Lower lobe of right lung (tissue), 2 donors: Measurements from ENCODE around the gene CELF4. TPM values are rescaled to one million over a fixed set of nuclear protein-coding genes. Genes with fewer than 3 reads are reported as not detected.

ENCODE experiments used
- ATAC-seq, 2 donors: fragments of 200-7000 bp; cut with Tn5 transposase; one replicate each; pipeline ENCODE4 v1.9.1; 2020 to 2022; ENCODE audit warnings: mild to moderate bottlenecking in 2 of 2, moderate library complexity in 2 of 2
- DNase-seq: peaks from one replicate; pipeline ENCODE4 v3.0.0-alpha.2; 2020
- H3K27ac ChIP-seq: fragments of 200-600 bp; one replicate; pipeline ENCODE4 v1.8.0; 2022
- H3K27me3 ChIP-seq: fragments of 200-600 bp; one replicate; pipeline ENCODE4 v1.8.0; 2022; ENCODE audit warnings: low read depth
- H3K36me3 ChIP-seq: fragments of 200-600 bp; one replicate; pipeline ENCODE4 v1.8.0; 2022; ENCODE audit warnings: mild to moderate bottlenecking
- H3K4me1 ChIP-seq: fragments of 200-600 bp; one replicate; pipeline ENCODE4 v1.8.0; 2022
- H3K4me3 ChIP-seq: fragments of 200-600 bp; one replicate; pipeline ENCODE4 v1.8.0; 2022; ENCODE audit warnings: mild to moderate bottlenecking
- H3K9me3 ChIP-seq: fragments of 200-600 bp; one replicate; pipeline ENCODE4 v1.8.0; 2022
- CTCF ChIP-seq: fragments of 200-600 bp; IDR thresholded peaks from one replicate; pipeline ENCODE4 v1.8.0; 2022; ENCODE audit warnings: antibody characterized with exemption, mild to moderate bottlenecking
- intact Hi-C: fragments of 100-400 bp; cut with DNase I; formaldehyde crosslinking; loops from one replicate; pipeline ENCODE4 v1.11.0; 2022
- total RNA-seq: library from RNA; stranded (reverse); fragmentation: NEBNext Ultra II Directional; extraction: Animal tissue kit (Norgen Biotek cat#: 25700); gene quantifications from one replicate; pipeline ENCODE4 v1.2.1, GENCODE V29; 2021
- donor health status: DM: no; HTN: yes; CAD: no; lungs with severe emphysema.

The CELF4 gene
- total RNA-seq, 1 donor from 2014 or later, result 0.38 TPM

DNA sequence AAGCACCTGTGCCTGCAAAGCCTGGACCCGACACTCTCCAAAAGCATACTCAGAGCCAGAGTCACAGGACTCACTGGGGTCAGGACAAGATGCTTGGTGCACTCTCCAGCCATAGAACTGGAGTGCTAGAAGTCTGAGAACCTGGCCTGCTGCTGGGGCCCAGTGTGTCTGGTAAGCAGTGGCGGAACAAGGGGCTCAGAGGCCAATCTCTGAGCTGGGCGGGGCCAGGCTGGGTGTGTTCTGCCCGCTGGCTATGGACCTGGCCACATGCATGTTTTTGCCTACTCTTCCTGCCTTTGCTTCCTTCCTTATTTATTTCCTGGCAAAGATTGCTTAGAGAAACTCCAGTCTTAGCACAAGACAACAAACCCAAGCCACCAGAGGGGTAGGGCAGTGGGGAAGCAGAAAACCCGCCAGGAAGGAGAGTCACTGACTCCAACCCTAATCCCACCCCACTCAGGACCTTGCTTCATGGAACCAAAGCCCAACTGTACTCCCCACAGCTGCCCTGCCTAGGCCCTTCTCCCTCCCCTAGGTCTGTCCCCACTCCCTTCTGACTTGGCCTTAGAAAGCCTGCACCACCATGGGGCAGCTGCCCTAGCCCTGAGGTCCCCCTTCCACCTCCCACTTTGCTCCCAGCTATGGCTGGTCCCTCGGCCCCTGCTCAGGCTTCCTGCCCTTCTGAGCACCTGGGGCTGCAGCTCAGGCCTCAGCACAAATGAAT, 315.5 kb downstream of the CELF4 start:
- DNase-seq (no peak), ATAC-seq (no peak)
- H3K27me3 ChIP-seq, result peaks cover 41% of the 10 kb centered on the region
- no peak for TF ChIP-seq CTCF
- H3K27ac ChIP-seq, result no peak overlapping the region
- H3K4me1 ChIP-seq, result peaks cover 12% of the 10 kb centered on the region
- H3K36me3 ChIP-seq, result no peaks in the 10 kb centered on the region
- no peaks in the 10 kb centered on the region for H3K9me3 ChIP-seq
- H3K4me3 ChIP-seq, result no peak overlapping the region
- intact Hi-C loops, result no loop called here

DNA sequence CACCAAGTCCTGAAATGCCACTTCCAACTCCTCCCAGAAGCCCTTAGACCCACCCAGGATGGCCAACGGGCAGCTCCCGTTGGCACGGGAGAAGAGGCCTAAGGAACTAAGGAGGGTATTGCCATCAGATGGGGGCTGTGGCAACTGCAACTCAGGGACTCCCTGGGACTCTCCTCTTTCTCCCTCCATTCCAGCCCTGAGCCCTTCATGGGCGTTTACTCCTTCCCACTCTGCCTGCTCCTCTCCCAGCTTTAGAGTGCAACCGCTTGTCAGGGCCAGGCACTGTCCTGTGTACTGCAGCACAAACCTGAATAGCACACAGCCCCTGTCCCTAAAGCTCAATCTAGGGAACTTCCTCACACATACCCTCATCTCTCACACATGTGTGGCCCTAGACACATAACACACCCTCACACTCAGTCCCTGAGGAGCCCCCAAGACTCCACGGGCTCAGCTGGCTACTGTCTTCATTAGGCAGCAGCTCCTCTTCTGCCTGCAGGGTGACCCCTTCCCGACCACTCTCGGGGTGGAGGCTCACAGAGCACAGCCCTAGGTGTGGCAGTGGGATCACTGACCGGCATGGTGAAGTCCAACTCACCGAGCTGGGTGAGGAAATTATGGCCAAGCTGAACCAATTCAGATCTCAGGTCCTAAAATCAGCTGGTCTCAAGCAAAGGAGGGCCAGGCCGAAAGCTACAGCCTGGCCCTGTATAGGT, 316.3 kb downstream of the CELF4 start:
- DNase-seq, result no peak
- Histone ChIP-seq H3K27ac (no peak overlapping the region), H3K27me3 (peaks cover 39% of the 10 kb centered on the region), H3K9me3 (no peaks in the 10 kb centered on the region), H3K4me1 (peaks cover 7% of the 10 kb centered on the region), H3K36me3 (no peaks in the 10 kb centered on the region), H3K4me3 (no peak overlapping the region)
- intact Hi-C loops, result no loop called here
- ATAC-seq, result no peak
- TF ChIP-seq CTCF, result no peak

DNA sequence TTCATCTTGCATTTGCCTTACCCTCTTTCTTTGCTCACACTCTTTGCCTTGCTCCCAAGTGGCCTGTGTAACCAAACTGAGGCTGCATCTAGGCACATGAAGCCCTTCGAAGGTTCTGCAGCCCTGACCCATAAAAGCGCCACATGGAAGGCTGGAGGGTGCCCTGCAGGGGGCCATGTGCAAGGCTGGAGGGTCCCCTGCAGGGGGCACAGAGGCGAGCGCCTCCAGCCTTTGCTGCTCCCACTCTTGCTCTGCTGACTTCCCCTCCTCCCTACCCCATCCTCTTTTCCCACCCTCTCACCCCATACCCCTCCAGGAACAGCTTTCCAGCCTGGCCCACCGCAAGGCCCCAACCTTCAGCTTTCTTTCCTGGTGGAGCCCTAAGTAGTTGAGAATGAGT, 317.3 kb downstream of the CELF4 start:
- H3K4me3 ChIP-seq, result no peak overlapping the region
- TF ChIP-seq CTCF, result no peak
- intact Hi-C loops, result no loop called here
- no peak for ATAC-seq
- H3K36me3 ChIP-seq, result no peaks in the 10 kb centered on the region
- no peaks in the 10 kb centered on the region for H3K9me3 ChIP-seq
- peaks cover 30% of the 10 kb centered on the region for H3K27me3 ChIP-seq
- no peak overlapping the region for H3K27ac ChIP-seq
- peaks cover under 1% of the 10 kb centered on the region for H3K4me1 ChIP-seq
- DNase-seq, result no peak

- TF ChIP-seq CTCF, result no peak
- Histone ChIP-seq H3K27ac (no peak overlapping the region), H3K27me3 (peaks cover 24% of the 10 kb centered on the region), H3K9me3 (no peaks in the 10 kb centered on the region), H3K36me3 (no peaks in the 10 kb centered on the region), H3K4me3 (no peak overlapping the region), H3K4me1 (no peaks in the 10 kb centered on the region)
- ATAC-seq (no peak), DNase-seq (no peak)
- intact Hi-C loops, result no loop called here
Measured at GRCh38 chr18:37247497-37248161, 318.0 kb downstream of the CELF4 start.

- intact Hi-C loops, result no loop called here
- no peaks in the 10 kb centered on the region for H3K4me1 ChIP-seq
- no peaks in the 10 kb centered on the region for H3K9me3 ChIP-seq
Measured at GRCh38 chr18:37246779-37247340, 318.7 kb downstream of the CELF4 start.

More at GRCh38 chr18:37246779-37247340, 318.7 kb downstream of the CELF4 start:
- peaks cover 17% of the 10 kb centered on the region for H3K27me3 ChIP-seq
- no peak overlapping the region for H3K4me3 ChIP-seq
- no peak for ATAC-seq
- no peak overlapping the region for H3K27ac ChIP-seq
- no peak for DNase-seq
- no peaks in the 10 kb centered on the region for H3K36me3 ChIP-seq
- no peak for TF ChIP-seq CTCF
